Measurements from ENCODE around the gene CEMIP.

The CEMIP gene

DNA sequence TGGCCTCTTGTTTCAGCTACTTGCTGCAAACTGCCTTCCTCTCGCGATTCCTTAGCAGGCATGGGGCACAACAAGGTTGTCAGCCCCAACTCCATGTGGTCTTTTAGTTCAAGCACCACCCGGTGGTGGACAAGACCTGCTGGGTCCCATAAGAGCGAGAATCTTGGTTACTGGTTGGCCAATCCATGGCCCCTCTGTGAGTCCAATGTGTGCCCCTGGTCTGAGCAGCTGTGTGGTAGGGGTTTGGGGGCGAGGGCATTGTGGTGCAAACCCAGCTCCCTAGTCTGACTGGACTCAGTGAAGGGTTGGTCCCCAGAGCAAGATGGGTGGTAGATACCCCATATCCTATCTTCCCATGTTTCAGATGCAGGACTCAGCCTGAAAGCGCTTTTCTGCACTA, 161.7 kb downstream of the CEMIP start:
- TF ChIP-seq ZNF76 (tag by site-specific recombination; IDR thresholded peaks at IDR 0.05; ENCODE audit: borderline replicate concordance, low read depth) = no peak
- TF ChIP-seq, protein P1, sequence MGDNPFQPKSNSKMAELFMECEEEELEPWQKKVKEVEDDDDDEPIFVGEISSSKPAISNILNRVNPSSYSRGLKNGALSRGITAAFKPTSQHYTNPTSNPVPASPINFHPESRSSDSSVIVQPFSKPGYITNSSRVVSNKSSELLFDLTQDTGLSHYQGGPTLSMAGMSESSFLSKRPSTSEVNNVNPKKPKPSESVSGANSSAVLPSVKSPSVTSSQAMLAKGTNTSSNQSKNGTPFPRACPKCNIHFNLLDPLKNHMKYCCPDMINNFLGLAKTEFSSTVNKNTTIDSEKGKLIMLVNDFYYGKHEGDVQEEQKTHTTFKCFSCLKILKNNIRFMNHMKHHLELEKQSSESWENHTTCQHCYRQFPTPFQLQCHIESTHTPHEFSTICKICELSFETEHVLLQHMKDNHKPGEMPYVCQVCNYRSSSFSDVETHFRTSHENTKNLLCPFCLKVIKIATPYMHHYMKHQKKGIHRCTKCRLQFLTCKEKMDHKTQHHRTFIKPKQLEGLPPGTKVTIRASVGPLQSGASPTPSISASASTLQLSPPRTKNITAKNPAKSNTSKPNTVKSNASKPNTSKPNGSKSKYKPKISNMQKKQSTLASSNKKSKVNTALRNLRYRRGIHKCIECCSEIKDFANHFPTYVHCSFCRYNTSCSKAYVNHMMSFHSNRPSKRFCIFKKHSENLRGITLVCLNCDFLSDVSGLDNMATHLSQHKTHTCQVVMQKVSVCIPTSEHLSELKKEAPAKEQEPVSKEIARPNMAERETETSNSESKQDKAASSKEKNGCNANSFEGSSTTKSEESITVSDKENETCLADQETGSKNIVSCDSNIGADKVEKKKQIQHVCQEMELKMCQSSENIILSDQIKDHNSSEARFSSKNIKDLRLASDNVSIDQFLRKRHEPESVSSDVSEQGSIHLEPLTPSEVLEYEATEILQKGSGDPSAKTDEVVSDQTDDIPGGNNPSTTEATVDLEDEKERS (tag by site-specific recombination; IDR thresholded peaks at IDR 0.05) = no peak
- TF ChIP-seq ZNF248 (tag by site-specific recombination; IDR thresholded peaks at IDR 0.05) = no peak
- TF ChIP-seq ZNF670 (tag by site-specific recombination; IDR thresholded peaks at IDR 0.05; ENCODE audit: low read depth) = no peak
- no peak for TF ChIP-seq ZBTB8A (tag by site-specific recombination; IDR thresholded peaks at IDR 0.05)
- TF ChIP-seq, protein P2, sequence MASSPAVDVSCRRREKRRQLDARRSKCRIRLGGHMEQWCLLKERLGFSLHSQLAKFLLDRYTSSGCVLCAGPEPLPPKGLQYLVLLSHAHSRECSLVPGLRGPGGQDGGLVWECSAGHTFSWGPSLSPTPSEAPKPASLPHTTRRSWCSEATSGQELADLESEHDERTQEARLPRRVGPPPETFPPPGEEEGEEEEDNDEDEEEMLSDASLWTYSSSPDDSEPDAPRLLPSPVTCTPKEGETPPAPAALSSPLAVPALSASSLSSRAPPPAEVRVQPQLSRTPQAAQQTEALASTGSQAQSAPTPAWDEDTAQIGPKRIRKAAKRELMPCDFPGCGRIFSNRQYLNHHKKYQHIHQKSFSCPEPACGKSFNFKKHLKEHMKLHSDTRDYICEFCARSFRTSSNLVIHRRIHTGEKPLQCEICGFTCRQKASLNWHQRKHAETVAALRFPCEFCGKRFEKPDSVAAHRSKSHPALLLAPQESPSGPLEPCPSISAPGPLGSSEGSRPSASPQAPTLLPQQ (tag by site-specific recombination; IDR thresholded peaks at IDR 0.05) = no peak
- no peak for TF ChIP-seq ZXDB (tag by site-specific recombination; IDR thresholded peaks at IDR 0.05)
- ChIA-PET POLR2A (no interaction called here), CTCF (interaction anchor here (0.6 to 2.6 kb wide), 4 partner anchors 27 to 350 kb away, joined by 3 to 9 read pairs (median 6); no protein-coding TSS in a partner anchor)
- Histone ChIP-seq H3K4me1 (ENCODE audit: control insufficient read depth, insufficient read depth, low read length) (no peaks in the 10 kb centered on the region), H3K4me3 (ENCODE audit: low read depth, low read length) (no peak overlapping the region), H3K36me3 (ENCODE audit: control insufficient read depth in 2 of 2, insufficient read depth in 1 of 2, low read length in 2 of 2) (peaks cover 0 to 13% of the 10 kb centered on the region in 2 experiments; a peak in 1 of 3 replicates), H3K27ac (ENCODE audit: extremely low read depth, low read depth, low read length) (no peak overlapping the region), H3K9me3 (ENCODE audit: control insufficient read depth, insufficient read depth, low read depth, low read length) (no peaks in the 10 kb centered on the region)

DNA sequence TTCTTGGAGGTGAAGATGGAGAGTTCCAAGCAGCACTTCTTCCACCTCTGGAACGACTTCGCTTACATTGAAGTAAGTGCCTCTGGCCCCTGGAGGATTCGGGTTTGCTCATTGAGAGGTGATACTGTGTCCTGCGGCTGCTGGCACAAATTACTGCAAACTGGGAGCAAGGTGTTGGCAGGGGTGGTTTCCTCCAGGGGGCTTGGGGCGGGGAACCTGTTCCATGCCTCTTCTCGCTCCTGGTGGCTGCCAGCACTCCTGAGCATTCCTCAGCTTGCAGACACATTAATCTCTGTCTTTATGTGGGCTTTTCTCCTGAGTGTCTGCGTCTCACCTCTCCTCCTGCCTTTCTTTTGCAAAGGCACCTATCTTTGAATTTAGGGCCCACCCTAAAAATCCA, 163.1 kb downstream of the CEMIP start:
- TF ChIP-seq ZNF311 (tag by site-specific recombination; IDR thresholded peaks at IDR 0.05; ENCODE audit: borderline replicate concordance) (no peak), TRIM28 (IDR thresholded peaks at IDR 0.05; ENCODE audit: borderline replicate concordance, low read length) (no peak), ZNF223 (tag by site-specific recombination; IDR thresholded peaks at IDR 0.05) (no peak), ZSCAN30 (tag by site-specific recombination; IDR thresholded peaks at IDR 0.05) (no peak), ZNF394 (tag by site-specific recombination; IDR thresholded peaks at IDR 0.05; ENCODE audit: borderline replicate concordance) (no peak), ZNF544 (tag by site-specific recombination; IDR thresholded peaks at IDR 0.05) (no peak), ZNF585B (tag by site-specific recombination; IDR thresholded peaks at IDR 0.05) (no peak), ZNF610 (tag by site-specific recombination; IDR thresholded peaks at IDR 0.05; ENCODE audit: borderline replicate concordance) (no peak), YY1 (tag by site-specific recombination; IDR thresholded peaks at IDR 0.05) (no peak), ZNF510 (tag by site-specific recombination; IDR thresholded peaks at IDR 0.05; ENCODE audit: insufficient replicate concordance) (no peak), HOXC10 (CRISPR knock-in tag; IDR thresholded peaks at IDR 0.05) (no peak), FEZF1 (tag by site-specific recombination; IDR thresholded peaks at IDR 0.05) (no peak), GLIS1 (tag by site-specific recombination; IDR thresholded peaks at IDR 0.05) (no peak), ZNF792 (tag by site-specific recombination; IDR thresholded peaks at IDR 0.05) (no peak), ZNF629 (tag by site-specific recombination; IDR thresholded peaks at IDR 0.05) (no peak)
- TF ChIP-seq, protein P3, sequence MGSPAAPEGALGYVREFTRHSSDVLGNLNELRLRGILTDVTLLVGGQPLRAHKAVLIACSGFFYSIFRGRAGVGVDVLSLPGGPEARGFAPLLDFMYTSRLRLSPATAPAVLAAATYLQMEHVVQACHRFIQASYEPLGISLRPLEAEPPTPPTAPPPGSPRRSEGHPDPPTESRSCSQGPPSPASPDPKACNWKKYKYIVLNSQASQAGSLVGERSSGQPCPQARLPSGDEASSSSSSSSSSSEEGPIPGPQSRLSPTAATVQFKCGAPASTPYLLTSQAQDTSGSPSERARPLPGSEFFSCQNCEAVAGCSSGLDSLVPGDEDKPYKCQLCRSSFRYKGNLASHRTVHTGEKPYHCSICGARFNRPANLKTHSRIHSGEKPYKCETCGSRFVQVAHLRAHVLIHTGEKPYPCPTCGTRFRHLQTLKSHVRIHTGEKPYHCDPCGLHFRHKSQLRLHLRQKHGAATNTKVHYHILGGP (tag by site-specific recombination; IDR thresholded peaks at IDR 0.05) = no peak
- TF ChIP-seq, protein P4, sequence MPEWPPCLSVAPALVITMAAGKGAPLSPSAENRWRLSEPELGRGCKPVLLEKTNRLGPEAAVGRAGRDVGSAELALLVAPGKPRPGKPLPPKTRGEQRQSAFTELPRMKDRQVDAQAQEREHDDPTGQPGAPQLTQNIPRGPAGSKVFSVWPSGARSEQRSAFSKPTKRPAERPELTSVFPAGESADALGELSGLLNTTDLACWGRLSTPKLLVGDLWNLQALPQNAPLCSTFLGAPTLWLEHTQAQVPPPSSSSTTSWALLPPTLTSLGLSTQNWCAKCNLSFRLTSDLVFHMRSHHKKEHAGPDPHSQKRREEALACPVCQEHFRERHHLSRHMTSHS (tag by site-specific recombination; IDR thresholded peaks at IDR 0.05) = no peak
- TF ChIP-seq, protein P5, sequence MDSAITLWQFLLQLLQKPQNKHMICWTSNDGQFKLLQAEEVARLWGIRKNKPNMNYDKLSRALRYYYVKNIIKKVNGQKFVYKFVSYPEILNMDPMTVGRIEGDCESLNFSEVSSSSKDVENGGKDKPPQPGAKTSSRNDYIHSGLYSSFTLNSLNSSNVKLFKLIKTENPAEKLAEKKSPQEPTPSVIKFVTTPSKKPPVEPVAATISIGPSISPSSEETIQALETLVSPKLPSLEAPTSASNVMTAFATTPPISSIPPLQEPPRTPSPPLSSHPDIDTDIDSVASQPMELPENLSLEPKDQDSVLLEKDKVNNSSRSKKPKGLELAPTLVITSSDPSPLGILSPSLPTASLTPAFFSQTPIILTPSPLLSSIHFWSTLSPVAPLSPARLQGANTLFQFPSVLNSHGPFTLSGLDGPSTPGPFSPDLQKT (IDR thresholded peaks at IDR 0.05; ENCODE audit: borderline replicate concordance, low read depth, low read length) = no peak
- ChIA-PET POLR2A (no interaction called here), CTCF (interaction anchor here (0.7 to 1.2 kb wide), 2 partner anchors 28 to 324 kb away, joined by 3 to 4 read pairs; no protein-coding TSS in a partner anchor)
- H3K4me3 ChIP-seq (ENCODE audit: low read depth, low read length) = no peak overlapping the region
- no peaks in the 10 kb centered on the region for H3K4me1 ChIP-seq (ENCODE audit: control insufficient read depth, insufficient read depth, low read length)
- no peak overlapping the region for H3K27ac ChIP-seq (ENCODE audit: extremely low read depth, low read depth, low read length)
- no peaks in the 10 kb centered on the region for H3K9me3 ChIP-seq (ENCODE audit: control insufficient read depth, insufficient read depth, low read depth, low read length)
- peaks cover 0 to 22% of the 10 kb centered on the region in 2 experiments; a peak in 1 of 3 replicates for H3K36me3 ChIP-seq (ENCODE audit: control insufficient read depth in 2 of 2, insufficient read depth in 1 of 2, low read length in 2 of 2)

Measured in HEK293 (cell line).